Neural progenitor cell (in vitro differentiated cells): Measurements from ENCODE around the gene TP53BP2.

Experiments used
- EZH2 ChIP-seq: fragments of 200-600 bp; sonication (generic); IDR thresholded peaks from 2 replicates; pipeline ENCODE4 v1.6.1; 2017; ENCODE audit warnings: antibody characterized with exemption, mild to moderate bottlenecking, moderate library complexity
- TF ChIP-seq, protein P1 (sequence below): fragments of 200-600 bp; sonication (generic); IDR thresholded peaks from 2 replicates; pipeline ENCODE4 v1.5.1; 2017; ENCODE audit warnings: antibody characterized with exemption, mild to moderate bottlenecking

GRCh38 chr1:223861904-223862303 lies 16.2 kb upstream of the TP53BP2 start:
- TF ChIP-seq, protein P1, sequence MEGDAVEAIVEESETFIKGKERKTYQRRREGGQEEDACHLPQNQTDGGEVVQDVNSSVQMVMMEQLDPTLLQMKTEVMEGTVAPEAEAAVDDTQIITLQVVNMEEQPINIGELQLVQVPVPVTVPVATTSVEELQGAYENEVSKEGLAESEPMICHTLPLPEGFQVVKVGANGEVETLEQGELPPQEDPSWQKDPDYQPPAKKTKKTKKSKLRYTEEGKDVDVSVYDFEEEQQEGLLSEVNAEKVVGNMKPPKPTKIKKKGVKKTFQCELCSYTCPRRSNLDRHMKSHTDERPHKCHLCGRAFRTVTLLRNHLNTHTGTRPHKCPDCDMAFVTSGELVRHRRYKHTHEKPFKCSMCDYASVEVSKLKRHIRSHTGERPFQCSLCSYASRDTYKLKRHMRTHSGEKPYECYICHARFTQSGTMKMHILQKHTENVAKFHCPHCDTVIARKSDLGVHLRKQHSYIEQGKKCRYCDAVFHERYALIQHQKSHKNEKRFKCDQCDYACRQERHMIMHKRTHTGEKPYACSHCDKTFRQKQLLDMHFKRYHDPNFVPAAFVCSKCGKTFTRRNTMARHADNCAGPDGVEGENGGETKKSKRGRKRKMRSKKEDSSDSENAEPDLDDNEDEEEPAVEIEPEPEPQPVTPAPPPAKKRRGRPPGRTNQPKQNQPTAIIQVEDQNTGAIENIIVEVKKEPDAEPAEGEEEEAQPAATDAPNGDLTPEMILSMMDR, result no peak
- no peak for TF ChIP-seq EZH2
